Subcutaneous preadipocyte (primary cell): ENCODE data around the gene OR5B21. TPM values are rescaled to one million over a fixed set of nuclear protein-coding genes. Genes with fewer than 3 reads are reported as not detected.

Experiments
- total RNA-seq: library from RNA; depleted of rRNA; stranded (reverse); fragments of >200 nt; gene quantifications from 2 replicates; pipeline ENCODE4 v1.2.3, GENCODE V29; 2012

OR5B21 gene
- total RNA-seq = not detected in 2 replicates

GRCh38 chr11:58508005-58508404 is at the start of gene OR5B21:
OR5B21 (minus strand) TSS chr11:58508105; CDS start chr11:58508105, 0 bp downstream.

Other genes with a start within 250 kb of the OR5B21 start
- gene OR10W1, start 239.8 kb downstream of the OR5B21 start, total RNA-seq = not detected in 2 replicates
- not detected in 2 replicates for gene OR5B17, start 149.0 kb downstream of the OR5B21 start, total RNA-seq
- not detected in 2 replicates for gene OR5B3, start 101.2 kb downstream of the OR5B21 start, total RNA-seq
- not detected in 2 replicates for gene OR5B2, start 80.0 kb downstream of the OR5B21 start, total RNA-seq
- gene OR5B12, start 65.9 kb downstream of the OR5B21 start, total RNA-seq = not detected in 2 replicates
- gene LPXN, start 67.8 kb upstream of the OR5B21 start, total RNA-seq = 24.3 and 38.5 TPM in 2 replicates
- 33.1 and 59.8 TPM in 2 replicates for gene ZFP91, start 71.0 kb upstream of the OR5B21 start, total RNA-seq
- 1.8 and 2.9 TPM in 2 replicates for gene CNTF, start 114.6 kb upstream of the OR5B21 start, total RNA-seq
- not detected in 2 replicates for gene GLYAT, start 223.8 kb upstream of the OR5B21 start, total RNA-seq